NT2/D1 (cell line): Measurements from ENCODE around the gene PEX12.

Experiments used
- YY1 ChIP-seq: IDR thresholded peaks from 2 replicates; pipeline ENCODE4 v1.6.1; 2011; ENCODE audit not compliant: insufficient read length, insufficient read depth
- ZNF274 ChIP-seq: IDR thresholded peaks from 2 replicates; pipeline ENCODE4 v1.6.1; 2011; ENCODE audit warnings: mild to moderate bottlenecking, low read depth, low read length

GRCh38 chr17:35541434-35541833, 36.9 kb downstream of the PEX12 start:
- TF ChIP-seq YY1 (no peak), ZNF274 (no peak)
